IMR-90 (cell line): ENCODE measurements around the gene TRPM3. TPM values are rescaled to one million over a fixed set of nuclear protein-coding genes. Genes with fewer than 3 reads are reported as not detected.

Source experiments
- ATAC-seq: fragments of 200-7000 bp; cut with Tn5 transposase; 2 replicates; pipeline ENCODE4 v1.9.1; 2020; ENCODE audit warnings: low read depth, mild to moderate bottlenecking, moderate library complexity
- BruUV-seq: library from RNA; stranded (reverse); fragments of 400-500 nt; replicated peaks from 2 replicates; lab custom pipeline; 2021; lab: Mats Ljungman, UMichigan
- CTCF ChIA-PET: fragments of 300-600 bp; formaldehyde crosslinking; extraction: SDS; loops from one replicate; lab custom pipeline; 2021; ENCODE audit warnings: antibody characterized with exemption; lab: Yijun Ruan, JAX
- POLR2A ChIA-PET: fragments of 300-600 bp; sonication (Branson Sonifier 250); formaldehyde crosslinking; loops from one replicate; lab custom pipeline; 2022; ENCODE audit warnings: antibody characterized with exemption; ENCODE audit not compliant: unreplicated experiment; lab: Charles Lee
- DNase-seq: peaks from one replicate; pipeline ENCODE4 v3.0.0; 2013
- H2AFZ ChIP-seq: replicated peaks from 2 replicates; pipeline ENCODE3; 2013; ENCODE audit warnings: low read length, mild to moderate bottlenecking; ENCODE audit not compliant: poor library complexity
- H2AK5ac ChIP-seq: 2 replicates; pipeline ENCODE4 v1.6.1; 2013; ENCODE audit warnings: low read depth, low read length, inconsistent platforms
- H2AK9ac ChIP-seq: replicated peaks from 2 replicates; pipeline ENCODE3; 2013; ENCODE audit warnings: mild to moderate bottlenecking, low read depth, low read length, moderate library complexity; ENCODE audit not compliant: poor library complexity
- H2BK120ac ChIP-seq: 2 replicates; pipeline ENCODE4 v1.6.1; 2013; ENCODE audit warnings: low read depth, low read length, inconsistent platforms
- H2BK15ac ChIP-seq: 3 replicates; pipeline ENCODE4 v1.6.1; 2013; ENCODE audit warnings: low read depth, low read length, inconsistent platforms
- H2BK20ac ChIP-seq: 2 replicates; pipeline ENCODE4 v1.6.1; 2013; ENCODE audit warnings: low read depth, mild to moderate bottlenecking, inconsistent platforms, low read length, moderate library complexity
- H2BK5ac ChIP-seq: 2 replicates; pipeline ENCODE4 v1.6.1; 2013; ENCODE audit warnings: mild to moderate bottlenecking, low read depth, low read length, inconsistent platforms; ENCODE audit not compliant: poor library complexity, severe bottlenecking
- H3K14ac ChIP-seq: replicated peaks from 2 replicates; pipeline ENCODE4 v1.6.1; 2013; ENCODE audit warnings: low read depth, low read length, inconsistent platforms
- H3K18ac ChIP-seq: 2 replicates; pipeline ENCODE4 v1.6.1; 2013; ENCODE audit warnings: low read depth, low read length, control low read depth
- H3K23ac ChIP-seq: 2 replicates; pipeline ENCODE4 v1.6.1; 2013; ENCODE audit warnings: low read depth, low read length, inconsistent platforms
- H3K27ac ChIP-seq: 2 replicates; pipeline ENCODE4 v1.5.1; 2013; ENCODE audit warnings: mild to moderate bottlenecking, control low read depth, low read length; ENCODE audit not compliant: insufficient read depth
- H3K27me3 ChIP-seq: 2 replicates; pipeline ENCODE4 v1.6.1; 2013; ENCODE audit warnings: low read length; ENCODE audit not compliant: control insufficient read depth, insufficient read depth
- H3K36me3 ChIP-seq: 2 replicates; pipeline ENCODE4 v1.6.1; 2013; ENCODE audit warnings: low read length, mixed read lengths; ENCODE audit not compliant: control insufficient read depth, insufficient read depth
- H3K4ac ChIP-seq: 2 replicates; pipeline ENCODE4 v1.6.1; 2013; ENCODE audit warnings: low read depth, low read length, inconsistent platforms
- H3K4me1 ChIP-seq: 2 replicates; pipeline ENCODE4 v1.6.1; 2013; ENCODE audit warnings: low read length, mixed read lengths; ENCODE audit not compliant: control insufficient read depth, insufficient read depth
- H3K4me2 ChIP-seq: 2 replicates; pipeline ENCODE4 v1.6.1; 2013; ENCODE audit warnings: low read depth, mild to moderate bottlenecking, control low read depth, low read length, moderate library complexity
- H3K4me3 ChIP-seq: 2 replicates; pipeline ENCODE4 v1.5.1; 2013; ENCODE audit warnings: low read depth, mild to moderate bottlenecking, control low read depth, low read length, moderate library complexity; ENCODE audit not compliant: insufficient read depth
- H3K56ac ChIP-seq: 2 replicates; pipeline ENCODE4 v1.6.1; 2013; ENCODE audit warnings: low read length, inconsistent platforms; ENCODE audit not compliant: insufficient read depth; ENCODE audit errors: extremely low read depth
- H3K79me1 ChIP-seq, 2 experiments: 2 replicates each; pipeline ENCODE4 v1.6.1; 2013; ENCODE audit warnings: low read length in 2 of 2, inconsistent platforms in 1 of 2, low read depth in 1 of 2
- H3K9ac ChIP-seq: 2 replicates; pipeline ENCODE4 v1.6.1; 2013; ENCODE audit warnings: low read depth, low read length, control low read depth
- H3K9me1 ChIP-seq: 2 replicates; pipeline ENCODE4 v1.6.1; 2013; ENCODE audit warnings: low read length, inconsistent platforms; ENCODE audit not compliant: insufficient read depth
- H3K9me3 ChIP-seq: 2 replicates; pipeline ENCODE4 v1.6.1; 2013; ENCODE audit warnings: low read length; ENCODE audit not compliant: control insufficient read depth, insufficient read depth
- H4K20me1 ChIP-seq: 2 replicates; pipeline ENCODE4 v1.6.1; 2013; ENCODE audit warnings: low read length, inconsistent platforms; ENCODE audit not compliant: insufficient read depth
- H4K5ac ChIP-seq: 2 replicates; pipeline ENCODE4 v1.6.1; 2013; ENCODE audit warnings: mild to moderate bottlenecking, low read depth, low read length, control low read depth
- H4K8ac ChIP-seq, 2 experiments: 2 replicates each; pipeline ENCODE4 v1.6.1; 2013; ENCODE audit warnings: low read depth in 2 of 2, low read length in 2 of 2, control low read depth in 1 of 2, inconsistent platforms in 1 of 2
- H4K91ac ChIP-seq: 2 replicates; pipeline ENCODE4 v1.6.1; 2013; ENCODE audit warnings: low read depth, low read length, inconsistent platforms; ENCODE audit not compliant: insufficient read depth
- CEBPB ChIP-seq: IDR thresholded peaks from 2 replicates; pipeline ENCODE4 v1.6.1; 2012; ENCODE audit warnings: low read depth, low read length, improper control_type of control experiment
- CHD1 ChIP-seq: IDR thresholded peaks from 2 replicates; pipeline ENCODE4 v1.6.1; 2012; ENCODE audit warnings: low read depth, low read length, improper control_type of control experiment
- ELK1 ChIP-seq: fragments of 150-350 bp; IDR thresholded peaks from 2 replicates; pipeline ENCODE4 v1.6.1; 2016; ENCODE audit warnings: low read depth, mild to moderate bottlenecking, low read length, moderate library complexity, borderline replicate concordance
- FOS ChIP-seq: fragments of 150-350 bp; IDR thresholded peaks from 2 replicates; pipeline ENCODE4 v1.6.1; 2016; ENCODE audit warnings: low read depth, low read length
- MAFK ChIP-seq: IDR thresholded peaks from 2 replicates; pipeline ENCODE4 v1.6.1; 2012; ENCODE audit warnings: low read depth, low read length, improper control_type of control experiment
- MAZ ChIP-seq: IDR thresholded peaks from 2 replicates; pipeline ENCODE4 v1.6.1; 2012; ENCODE audit warnings: low read depth, mild to moderate bottlenecking, low read length, improper control_type of control experiment, moderate library complexity, borderline replicate concordance
- MXI1 ChIP-seq: IDR thresholded peaks from 2 replicates; pipeline ENCODE4 v1.6.1; 2012; ENCODE audit warnings: low read depth, mild to moderate bottlenecking, low read length, moderate library complexity, borderline replicate concordance
- NFE2L2 ChIP-seq: fragments of 150-350 bp; IDR thresholded peaks from 2 replicates; pipeline ENCODE4 v1.6.1; 2016; ENCODE audit warnings: low read depth, mild to moderate bottlenecking, low read length
- POLR2A ChIP-seq: IDR thresholded peaks from 2 replicates; pipeline ENCODE4 v1.6.1; 2012; ENCODE audit warnings: mild to moderate bottlenecking, low read depth, low read length
- RAD21 ChIP-seq: IDR thresholded peaks from 2 replicates; pipeline ENCODE4 v1.6.1; 2012; ENCODE audit warnings: low read length, improper control_type of control experiment
- RCOR1 ChIP-seq: IDR thresholded peaks from 2 replicates; pipeline ENCODE4 v1.6.1; 2012; ENCODE audit warnings: mild to moderate bottlenecking, low read length, improper control_type of control experiment; ENCODE audit not compliant: insufficient replicate concordance
- RFX5 ChIP-seq: IDR thresholded peaks from 2 replicates; pipeline ENCODE4 v1.8.0; 2012; ENCODE audit warnings: low read depth, mild to moderate bottlenecking, low read length, moderate library complexity
- SMC3 ChIP-seq: fragments of 150-350 bp; IDR thresholded peaks from 2 replicates; pipeline ENCODE4 v1.6.1; 2016; ENCODE audit warnings: low read depth, mild to moderate bottlenecking, antibody characterized with exemption, low read length, moderate library complexity
- USF2 ChIP-seq: fragments of 150-350 bp; IDR thresholded peaks from 2 replicates; pipeline ENCODE4 v1.6.1; 2017; ENCODE audit warnings: mild to moderate bottlenecking, antibody characterized with exemption, low read length, low read depth
- WGBS, 2 experiments: methylation state at CpG; one replicate each; pipeline versions ENCODE4 v1.1.5 to v1.1.7; 2013; ENCODE audit warnings: missing lambda C conversion rate in 2 of 2; ENCODE audit not compliant: insufficient read length in 1 of 2; ENCODE audit errors: extremely low coverage in 2 of 2; 5-methylcytosine and 5-hydroxymethylcytosine counted together
- dilution Hi-C: fragments of 300-500 bp; cut with HindIII; formaldehyde crosslinking; loops from one replicate; pipeline ENCODE4 v1.14.3; 2018; ENCODE audit warnings: low sequenced_read_pairs; ENCODE audit not compliant: unreplicated experiment
- in situ Hi-C: fragments of 300-500 bp; cut with MboI; formaldehyde crosslinking; loops from 3 replicates; pipeline ENCODE4 v1.14.3; 2019; ENCODE audit warnings: low sequenced_read_pairs, inconsistent platforms, mixed read lengths
- intact Hi-C: fragments of 100-400 bp; cut with micrococcal nuclease; formaldehyde crosslinking; loops from 2 replicates; pipeline ENCODE4 v1.10.0; 2022
- polyA plus RNA-seq, 3 experiments: library from polyadenylated mRNA; depleted of rRNA; stranded (reverse); fragments of >200 nt; gene quantifications; 2 replicates each; pipeline ENCODE4 v1.2.3, GENCODE V29; 2012; ENCODE audit warnings: low replicate concordance in 1 of 3
- total RNA-seq: library from RNA; depleted of rRNA; stranded (reverse); fragments of >200 nt; gene quantifications from 2 replicates; pipeline ENCODE4 v1.2.3, GENCODE V29; 2012
- TF ChIP-seq, protein P1 (sequence below): conservative IDR thresholded peaks from 2 replicates; pipeline ENCODE4 v1.5.1; 2012; ENCODE audit warnings: mild to moderate bottlenecking, low read depth, low read length, improper control_type of control experiment

Gene TRPM3
- total and polyA plus RNA-seq, 2 of the 4 experiments (the other 2 are of a cell fraction) = not detected

GRCh38 chr9:70480405-70480980 lies 640.9 kb downstream of the TRPM3 start:
- H3K23ac ChIP-seq = peak overlapping the region; percentile 94
- peak overlapping the region; percentile 88 for H2BK120ac ChIP-seq
- peak overlapping the region; percentile 85 for H4K91ac ChIP-seq
- peak overlapping the region; percentile 61 for H3K9ac ChIP-seq
- ATAC-seq (peak; percentile 76), DNase-seq (peak; percentile 90)
- intact Hi-C loops = loop anchor here (1.0 to 5.0 kb wide), 4 partner anchors 68 to 128 kb away; partner anchors contain the start of gene KLF9
- H3K4ac ChIP-seq = peak overlapping the region; percentile 81
- no peaks in the 10 kb centered on the region for H3K79me1 ChIP-seq
- H2BK5ac ChIP-seq = peak overlapping the region; percentile 71
- dilution Hi-C loops = no loop called here
- in situ Hi-C loops = loop anchor here (5.0 to 10.0 kb wide), 2 partner anchors 63 to 136 kb away; no protein-coding TSS in a partner anchor
- peaks cover 19% of the 10 kb centered on the region for H3K4me1 ChIP-seq
- peak overlapping the region; percentile 65 for H3K56ac ChIP-seq
- peak overlapping the region; percentile 85 for H3K27ac ChIP-seq
- H3K9me1 ChIP-seq = peaks cover 6% of the 10 kb centered on the region
- no peaks in the 10 kb centered on the region for H4K20me1 ChIP-seq
- H2AK9ac ChIP-seq = no peak overlapping the region
- ChIA-PET POLR2A (no interaction called here), CTCF (interaction anchor here (1.1 kb wide), 1 partner anchor 122 kb away, joined by 3 read pairs; no protein-coding TSS in a partner anchor)
- peak overlapping the region; percentile 94 for H2BK20ac ChIP-seq
- peak overlapping the region; percentile 94 for H3K14ac ChIP-seq
- H3K4me3 ChIP-seq = no peak overlapping the region
- no peaks in the 10 kb centered on the region for H3K9me3 ChIP-seq
- no TSS peak for BruUV-seq
- H3K18ac ChIP-seq = peak overlapping the region; percentile 73; the same call in 1 of the 2 replicates
- no peaks in the 10 kb centered on the region for H3K27me3 ChIP-seq
- H3K36me3 ChIP-seq = no peaks in the 10 kb centered on the region
- H2BK15ac ChIP-seq = peak overlapping the region; percentile 90
- peak overlapping the region; percentile 46 for H3K4me2 ChIP-seq
- peak overlapping the region; percentile 87 to 89 for H4K8ac ChIP-seq
- H2AFZ ChIP-seq = peak overlapping the region; percentile 91
- H2AK5ac ChIP-seq = peak overlapping the region; percentile 47
- H4K5ac ChIP-seq = peak overlapping the region; percentile 72
- WGBS, 2 experiments = no CpG with 5 or more reads among the region's 15 CpGs
- no peak for TF ChIP-seq USF2
- 0 out of 2 replicates have a peak, but pooled peaks have one; percentile 14 for TF ChIP-seq RAD21
- TF ChIP-seq POLR2A = peak; percentile 50; the same call in 1 of the 2 replicates
- TF ChIP-seq SMC3 = no peak
- no peak for TF ChIP-seq RFX5
- TF ChIP-seq CHD1 = no peak
- no peak for TF ChIP-seq NFE2L2
- no peak for TF ChIP-seq ELK1
- TF ChIP-seq, protein P1, sequence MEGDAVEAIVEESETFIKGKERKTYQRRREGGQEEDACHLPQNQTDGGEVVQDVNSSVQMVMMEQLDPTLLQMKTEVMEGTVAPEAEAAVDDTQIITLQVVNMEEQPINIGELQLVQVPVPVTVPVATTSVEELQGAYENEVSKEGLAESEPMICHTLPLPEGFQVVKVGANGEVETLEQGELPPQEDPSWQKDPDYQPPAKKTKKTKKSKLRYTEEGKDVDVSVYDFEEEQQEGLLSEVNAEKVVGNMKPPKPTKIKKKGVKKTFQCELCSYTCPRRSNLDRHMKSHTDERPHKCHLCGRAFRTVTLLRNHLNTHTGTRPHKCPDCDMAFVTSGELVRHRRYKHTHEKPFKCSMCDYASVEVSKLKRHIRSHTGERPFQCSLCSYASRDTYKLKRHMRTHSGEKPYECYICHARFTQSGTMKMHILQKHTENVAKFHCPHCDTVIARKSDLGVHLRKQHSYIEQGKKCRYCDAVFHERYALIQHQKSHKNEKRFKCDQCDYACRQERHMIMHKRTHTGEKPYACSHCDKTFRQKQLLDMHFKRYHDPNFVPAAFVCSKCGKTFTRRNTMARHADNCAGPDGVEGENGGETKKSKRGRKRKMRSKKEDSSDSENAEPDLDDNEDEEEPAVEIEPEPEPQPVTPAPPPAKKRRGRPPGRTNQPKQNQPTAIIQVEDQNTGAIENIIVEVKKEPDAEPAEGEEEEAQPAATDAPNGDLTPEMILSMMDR = no peak
- TF ChIP-seq MAZ = 0 out of 2 replicates have a peak, but pooled peaks have one; percentile 33
- TF ChIP-seq FOS = peak; percentile 45
- TF ChIP-seq MXI1 = peak; percentile 64; the same call in 1 of the 2 replicates
- no peak for TF ChIP-seq CEBPB
- no peak for TF ChIP-seq MAFK
- TF ChIP-seq RCOR1 = no peak
